Measurements from ENCODE around the gene RFNG. TPM values are rescaled to one million over a fixed set of nuclear protein-coding genes. Genes with fewer than 3 reads are reported as not detected.

RFNG gene
- polyA plus RNA-seq, 2 of the 4 experiments (the other 2 are of a cell fraction) = 8.4 to 25.7 TPM

GRCh38 chr17:82053556-82054263, 2.1 kb upstream of the RFNG start:
- TF ChIP-seq USF2 (IDR thresholded peaks at IDR 0.05) (no peak), ZSCAN20 (CRISPR knock-in tag; IDR thresholded peaks at IDR 0.05) (no peak), TP53 (CRISPR knock-in tag; IDR thresholded peaks at IDR 0.05) (no peak), RAD21 (conservative IDR thresholded peaks at IDR 0.05 in 1 of 2, IDR thresholded peaks at IDR 0.05 in 1 of 2) (no peak), HEYL (CRISPR knock-in tag; IDR thresholded peaks at IDR 0.05) (no peak), GATA3 (IDR thresholded peaks at IDR 0.05; ENCODE audit: borderline replicate concordance) (no peak), RCOR1 (IDR thresholded peaks at IDR 0.05; ENCODE audit: low read depth, low read length) (no peak), REST (IDR thresholded peaks at IDR 0.05) (no peak), RFX5 (IDR thresholded peaks at IDR 0.05) (no peak), RNF2 (IDR thresholded peaks at IDR 0.05; ENCODE audit: borderline replicate concordance, low read depth) (no peak), JUNB (IDR thresholded peaks at IDR 0.05) (no peak)
- TF ChIP-seq, protein P1, sequence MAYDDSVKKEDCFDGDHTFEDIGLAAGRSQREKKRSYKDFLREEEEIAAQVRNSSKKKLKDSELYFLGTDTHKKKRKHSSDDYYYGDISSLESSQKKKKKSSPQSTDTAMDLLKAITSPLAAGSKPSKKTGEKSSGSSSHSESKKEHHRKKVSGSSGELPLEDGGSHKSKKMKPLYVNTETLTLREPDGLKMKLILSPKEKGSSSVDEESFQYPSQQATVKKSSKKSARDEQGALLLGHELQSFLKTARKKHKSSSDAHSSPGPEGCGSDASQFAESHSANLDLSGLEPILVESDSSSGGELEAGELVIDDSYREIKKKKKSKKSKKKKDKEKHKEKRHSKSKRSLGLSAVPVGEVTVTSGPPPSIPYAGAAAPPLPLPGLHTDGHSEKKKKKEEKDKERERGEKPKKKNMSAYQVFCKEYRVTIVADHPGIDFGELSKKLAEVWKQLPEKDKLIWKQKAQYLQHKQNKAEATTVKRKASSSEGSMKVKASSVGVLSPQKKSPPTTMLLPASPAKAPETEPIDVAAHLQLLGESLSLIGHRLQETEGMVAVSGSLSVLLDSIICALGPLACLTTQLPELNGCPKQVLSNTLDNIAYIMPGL (CRISPR knock-in tag; IDR thresholded peaks at IDR 0.05; ENCODE audit: borderline replicate concordance) = no peak
- TF ChIP-seq, protein P2, sequence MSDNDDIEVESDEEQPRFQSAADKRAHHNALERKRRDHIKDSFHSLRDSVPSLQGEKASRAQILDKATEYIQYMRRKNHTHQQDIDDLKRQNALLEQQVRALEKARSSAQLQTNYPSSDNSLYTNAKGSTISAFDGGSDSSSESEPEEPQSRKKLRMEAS (IDR thresholded peaks at IDR 0.05) = no peak
- CTCF ChIA-PET = interaction anchor here (0.9 to 21.7 kb wide), 5 partner anchors 12 to 94 kb away, joined by 3 to 191 read pairs (median 24); partner anchors contain the start of genes DCXR, DUS1L and RAC3
- 93% methylated on average over 28 of the region's 28 CpGs for WGBS (ENCODE audit: missing lambda C conversion rate)
- ATAC-seq = no peak; a peak in 1 of 6 replicates
- no peak for FAIRE-seq
- POLR2A ChIA-PET = interaction anchor here (0.9 kb wide), 1 partner anchor 16 kb away, joined by 3 read pairs; the partner anchor contains the start of gene DCXR
- H3K27ac ChIP-seq = no peak overlapping the region
- H3K4me2 ChIP-seq = peak overlapping the region; percentile 91
- no peak for DNase-seq (ENCODE audit: low read depth in 1 of 2, low spot score in 1 of 2)
- peaks cover 16% of the 10 kb centered on the region; the same call in 2 of the 3 replicates for H3K4me1 ChIP-seq
- no peaks in the 10 kb centered on the region for H3K9me3 ChIP-seq
- 0 out of 3 replicates have a peak overlapping the region, but pooled peaks have one; percentile 97 for H3K4me3 ChIP-seq

GRCh38 chr17:82053130-82053529, 1.5 kb upstream of the RFNG start:
- peaks cover 16% of the 10 kb centered on the region; the same call in 2 of the 3 replicates for H3K4me1 ChIP-seq
- FAIRE-seq = no peak
- no peak for DNase-seq (ENCODE audit: low read depth in 1 of 2, low spot score in 1 of 2)
- no peak for ATAC-seq
- H3K4me2 ChIP-seq = peak overlapping the region; percentile 91
- CTCF ChIA-PET = interaction anchor here (0.9 to 21.7 kb wide), 5 partner anchors 12 to 93 kb away, joined by 3 to 191 read pairs (median 24); partner anchors contain the start of genes DCXR, DUS1L and RAC3
- no peaks in the 10 kb centered on the region for H3K9me3 ChIP-seq
- TF ChIP-seq GATA3 (IDR thresholded peaks at IDR 0.05; ENCODE audit: borderline replicate concordance) (no peak), EHMT2 (IDR thresholded peaks at IDR 0.05; ENCODE audit: low read depth) (no peak), TFCP2L1 (CRISPR knock-in tag; IDR thresholded peaks at IDR 0.05) (no peak), E2F6 (IDR thresholded peaks at IDR 0.05; ENCODE audit: borderline replicate concordance, low read depth) (no peak), EP300 (IDR thresholded peaks at IDR 0.05) (no peak), RAD21 (conservative IDR thresholded peaks at IDR 0.05 in 1 of 2, IDR thresholded peaks at IDR 0.05 in 1 of 2) (no peak)
- TF ChIP-seq, protein P3, sequence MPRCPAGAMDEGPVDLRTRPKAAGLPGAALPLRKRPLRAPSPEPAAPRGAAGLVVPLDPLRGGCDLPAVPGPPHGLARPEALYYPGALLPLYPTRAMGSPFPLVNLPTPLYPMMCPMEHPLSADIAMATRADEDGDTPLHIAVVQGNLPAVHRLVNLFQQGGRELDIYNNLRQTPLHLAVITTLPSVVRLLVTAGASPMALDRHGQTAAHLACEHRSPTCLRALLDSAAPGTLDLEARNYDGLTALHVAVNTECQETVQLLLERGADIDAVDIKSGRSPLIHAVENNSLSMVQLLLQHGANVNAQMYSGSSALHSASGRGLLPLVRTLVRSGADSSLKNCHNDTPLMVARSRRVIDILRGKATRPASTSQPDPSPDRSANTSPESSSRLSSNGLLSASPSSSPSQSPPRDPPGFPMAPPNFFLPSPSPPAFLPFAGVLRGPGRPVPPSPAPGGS (IDR thresholded peaks at IDR 0.05) = no peak
- POLR2A ChIA-PET = no interaction called here
- 92% methylated on average over 15 of the region's 19 CpGs for WGBS (ENCODE audit: missing lambda C conversion rate)
- H3K4me3 ChIP-seq = peak overlapping the region; percentile 97
- peak overlapping the region in 1 of 2 experiments; percentile 95; a peak in 2 of 6 replicates for H3K27ac ChIP-seq

Data from A549 (cell line).